ENCODE measurements around the gene SPECC1. TPM values are rescaled to one million over a fixed set of nuclear protein-coding genes. Genes with fewer than 3 reads are reported as not detected.

The SPECC1 gene
- total and polyA plus RNA-seq, 3 donors from 2014 or later: 78.6 to 160 (median 148) TPM

DNA sequence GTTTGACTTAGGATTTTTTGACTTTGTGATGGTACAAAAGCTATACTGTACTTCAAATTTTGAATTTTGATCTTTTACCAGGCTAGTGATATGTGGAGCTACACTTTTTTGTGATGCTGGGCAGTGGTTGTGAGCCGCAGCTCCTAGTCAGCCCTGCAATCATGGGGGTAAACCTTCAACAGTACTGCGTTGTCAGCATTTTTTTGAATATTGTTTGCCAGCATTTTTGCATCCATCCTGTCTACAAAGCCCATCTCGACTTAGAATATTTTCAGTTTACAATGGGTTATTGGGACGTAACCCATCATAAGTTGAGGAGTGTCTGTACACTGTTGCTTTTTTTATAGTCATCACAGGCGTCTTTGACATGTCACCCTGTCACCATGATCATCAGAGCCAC is 142.0 kb downstream of the SPECC1 start:
- no peak for DNase-seq
- H3K4me1 ChIP-seq: no peaks in the 10 kb centered on the region
- H3K27me3 ChIP-seq: no peaks in the 10 kb centered on the region
- no peak overlapping the region for H3K4me3 ChIP-seq
- intact Hi-C loops (cut with DNase I; ENCODE audit: low total_unique reads): no loop called here
- 92 to 93% methylated on average over 5 of the region's 5 CpGs for WGBS, 2 donors
- no peaks in the 10 kb centered on the region for H3K9me3 ChIP-seq
- H3K27ac ChIP-seq: no peak overlapping the region
- no peaks in the 10 kb centered on the region for H3K36me3 ChIP-seq (ENCODE audit: low read depth, missing control alignments)
- TF ChIP-seq POLR2A (IDR thresholded peaks at IDR 0.05): no peak
- TF ChIP-seq, protein P1, sequence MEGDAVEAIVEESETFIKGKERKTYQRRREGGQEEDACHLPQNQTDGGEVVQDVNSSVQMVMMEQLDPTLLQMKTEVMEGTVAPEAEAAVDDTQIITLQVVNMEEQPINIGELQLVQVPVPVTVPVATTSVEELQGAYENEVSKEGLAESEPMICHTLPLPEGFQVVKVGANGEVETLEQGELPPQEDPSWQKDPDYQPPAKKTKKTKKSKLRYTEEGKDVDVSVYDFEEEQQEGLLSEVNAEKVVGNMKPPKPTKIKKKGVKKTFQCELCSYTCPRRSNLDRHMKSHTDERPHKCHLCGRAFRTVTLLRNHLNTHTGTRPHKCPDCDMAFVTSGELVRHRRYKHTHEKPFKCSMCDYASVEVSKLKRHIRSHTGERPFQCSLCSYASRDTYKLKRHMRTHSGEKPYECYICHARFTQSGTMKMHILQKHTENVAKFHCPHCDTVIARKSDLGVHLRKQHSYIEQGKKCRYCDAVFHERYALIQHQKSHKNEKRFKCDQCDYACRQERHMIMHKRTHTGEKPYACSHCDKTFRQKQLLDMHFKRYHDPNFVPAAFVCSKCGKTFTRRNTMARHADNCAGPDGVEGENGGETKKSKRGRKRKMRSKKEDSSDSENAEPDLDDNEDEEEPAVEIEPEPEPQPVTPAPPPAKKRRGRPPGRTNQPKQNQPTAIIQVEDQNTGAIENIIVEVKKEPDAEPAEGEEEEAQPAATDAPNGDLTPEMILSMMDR (IDR thresholded peaks at IDR 0.05): no peak

DNA sequence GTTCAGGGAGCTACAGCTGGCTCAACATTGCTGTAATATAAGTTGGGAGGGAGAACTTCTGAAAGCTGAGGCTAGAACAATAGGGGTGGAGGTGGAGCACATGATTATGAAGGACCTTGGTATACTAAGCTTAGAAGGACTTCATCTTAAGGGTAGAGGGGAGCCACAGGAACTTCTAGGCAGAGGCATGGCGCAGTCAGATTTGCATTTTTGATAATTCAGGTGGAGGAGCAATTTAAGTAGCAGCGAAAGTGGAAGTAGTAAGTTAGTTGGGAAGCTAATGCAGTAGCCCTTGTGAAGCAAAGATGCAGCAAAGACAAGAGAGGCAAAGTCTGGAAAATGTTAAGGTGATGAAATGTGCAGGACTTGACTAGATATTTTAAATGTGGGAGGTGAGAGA is 144.1 kb downstream of the SPECC1 start:
- TF ChIP-seq, protein P1 (IDR thresholded peaks at IDR 0.05): no peak
- TF ChIP-seq POLR2A (IDR thresholded peaks at IDR 0.05): no peak
- WGBS, 2 donors: 91 to 95% methylated on average over 2 of the region's 2 CpGs

DNA sequence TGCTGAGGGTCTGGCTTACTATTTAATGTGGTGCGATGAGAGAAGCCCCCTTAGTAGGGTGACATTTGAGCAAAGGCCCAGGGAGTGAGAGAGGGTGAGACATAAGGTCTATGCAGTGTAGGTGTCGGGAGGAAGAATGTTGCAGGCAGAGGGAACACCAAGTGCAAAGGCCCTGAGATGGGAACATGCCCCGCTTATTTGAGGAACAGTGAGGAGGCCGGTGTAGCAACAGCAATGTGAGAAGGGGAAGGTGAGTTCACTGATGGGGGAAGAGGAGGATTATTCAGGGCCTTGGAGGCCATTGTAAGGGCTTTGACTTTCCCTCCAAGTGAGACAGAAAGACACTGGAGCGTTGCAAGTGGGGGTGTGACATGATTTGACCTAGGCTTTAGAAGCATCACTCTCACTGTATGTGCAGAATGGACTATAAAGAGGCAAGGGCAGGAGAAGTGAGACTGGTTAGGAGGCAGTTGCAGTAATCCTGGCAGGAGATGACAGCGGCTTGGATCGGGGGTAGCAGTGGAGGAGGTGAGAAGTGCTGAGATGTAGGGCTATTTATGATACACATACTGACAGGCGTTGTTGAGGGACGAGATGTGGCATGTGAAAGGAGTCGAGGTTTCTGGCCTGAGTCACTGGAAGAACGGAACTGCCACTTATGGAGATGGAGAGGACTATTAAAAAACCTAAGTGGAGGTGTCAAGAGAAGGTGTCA is 145.3 kb downstream of the SPECC1 start:
- H3K4me3 ChIP-seq: no peak overlapping the region

More for the DNA sequence above, 144.1 kb downstream of the SPECC1 start:
- DNase-seq: no peak
- no peaks in the 10 kb centered on the region for H3K4me1 ChIP-seq
- H3K9me3 ChIP-seq: no peaks in the 10 kb centered on the region
- H3K4me3 ChIP-seq: no peak overlapping the region
- no peaks in the 10 kb centered on the region for H3K27me3 ChIP-seq
- intact Hi-C loops (cut with DNase I; ENCODE audit: low total_unique reads): no loop called here
- H3K36me3 ChIP-seq (ENCODE audit: low read depth, missing control alignments): no peaks in the 10 kb centered on the region
- H3K27ac ChIP-seq: no peak overlapping the region

GRCh38 chr17:20155258-20156195 is 146.4 kb downstream of the SPECC1 start:
- H3K27ac ChIP-seq: peak overlapping the region; percentile 82 to 85
- peak; percentile 100 for DNase-seq
- no peaks in the 10 kb centered on the region for H3K36me3 ChIP-seq (ENCODE audit: low read depth, missing control alignments)
- 13 to 17% methylated on average over 23 to 46 of the region's 69 CpGs for WGBS, 2 donors
- no peaks in the 10 kb centered on the region for H3K4me1 ChIP-seq
- no peaks in the 10 kb centered on the region for H3K27me3 ChIP-seq
- intact Hi-C loops (cut with DNase I; ENCODE audit: low total_unique reads): no loop called here
- H3K9me3 ChIP-seq: no peaks in the 10 kb centered on the region
- no peak for TF ChIP-seq POLR2A (IDR thresholded peaks at IDR 0.05)
- TF ChIP-seq, protein P1 (IDR thresholded peaks at IDR 0.05): no peak
- H3K4me3 ChIP-seq: peak overlapping the region; percentile 73 to 91

More for the DNA sequence above, 145.3 kb downstream of the SPECC1 start:
- no peak for TF ChIP-seq POLR2A (IDR thresholded peaks at IDR 0.05)
- TF ChIP-seq, protein P1 (IDR thresholded peaks at IDR 0.05): no peak
- intact Hi-C loops (cut with DNase I; ENCODE audit: low total_unique reads): no loop called here
- no peaks in the 10 kb centered on the region for H3K9me3 ChIP-seq
- WGBS, 2 donors: 81 to 85% methylated on average over 11 of the region's 11 CpGs
- H3K4me1 ChIP-seq: no peaks in the 10 kb centered on the region
- H3K27me3 ChIP-seq: no peaks in the 10 kb centered on the region
- H3K27ac ChIP-seq: no peak overlapping the region
- no peaks in the 10 kb centered on the region for H3K36me3 ChIP-seq (ENCODE audit: low read depth, missing control alignments)
- no peak for DNase-seq
